AG09309 (cell line): ENCODE measurements around the gene MYH9.

Source experiments
- DNase-seq: peaks from one replicate; pipeline ENCODE4 v3.0.0-alpha.2; 2010; ENCODE audit warnings: low read depth
- H3K4me3 ChIP-seq: 2 replicates; pipeline ENCODE4 v1.5.1; 2011; ENCODE audit warnings: mild to moderate bottlenecking, low read depth, low read length, moderate library complexity; ENCODE audit not compliant: control insufficient read depth
- CTCF ChIP-seq: IDR thresholded peaks from 2 replicates; pipeline ENCODE4 v1.5.1; 2011; ENCODE audit warnings: mild to moderate bottlenecking, low read depth, low read length, inconsistent platforms; ENCODE audit not compliant: insufficient read depth, control insufficient read depth; ENCODE audit errors: missing control alignments

MYH9 gene

DNA sequence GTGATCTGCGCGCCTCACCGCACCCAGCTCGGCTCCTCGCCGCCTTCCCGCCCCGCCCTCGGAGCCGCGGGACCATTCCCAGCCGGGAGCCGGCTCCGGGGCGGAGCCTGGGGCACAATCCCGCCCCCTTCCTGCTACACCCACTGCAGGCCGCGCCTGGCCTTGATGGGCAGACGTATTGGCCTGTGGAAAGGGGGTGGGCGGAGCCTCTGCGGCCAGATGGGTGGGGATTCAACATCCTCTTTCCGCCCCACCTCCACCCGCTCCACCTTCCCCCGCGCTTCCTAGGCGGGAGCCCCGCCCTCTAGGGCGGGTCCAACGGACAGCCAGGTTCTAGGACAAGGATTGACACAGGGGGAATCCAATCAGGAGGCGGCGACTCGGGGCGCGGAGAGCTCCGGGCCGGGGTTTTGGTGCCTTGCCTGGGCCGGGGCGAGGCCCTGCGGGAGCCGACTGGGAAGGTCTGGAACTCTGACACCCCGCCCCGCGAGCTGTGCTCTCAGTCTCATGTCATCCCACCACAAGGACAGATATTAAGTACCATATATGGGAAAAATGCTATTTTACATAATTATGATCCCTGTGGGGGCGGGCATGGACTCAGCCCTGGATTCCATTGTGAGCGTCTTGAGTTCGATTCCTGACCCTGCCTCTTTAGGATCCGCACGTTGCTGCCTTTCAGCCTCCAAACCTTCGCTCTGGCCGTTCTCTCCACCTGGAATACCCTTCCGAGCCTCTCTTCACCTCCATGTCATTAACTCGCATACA is at the start of gene MYH9:
MYH9 (minus strand) TSS at position 9 of the 768 bp plus-strand sequence. CDS start 38,731 bp downstream, outside the sequence.
- DNase-seq = peak; percentile 98
- no peak for TF ChIP-seq CTCF
- peak within 1 kb of the TSS; percentile 88 for H3K4me3 ChIP-seq

DNA sequence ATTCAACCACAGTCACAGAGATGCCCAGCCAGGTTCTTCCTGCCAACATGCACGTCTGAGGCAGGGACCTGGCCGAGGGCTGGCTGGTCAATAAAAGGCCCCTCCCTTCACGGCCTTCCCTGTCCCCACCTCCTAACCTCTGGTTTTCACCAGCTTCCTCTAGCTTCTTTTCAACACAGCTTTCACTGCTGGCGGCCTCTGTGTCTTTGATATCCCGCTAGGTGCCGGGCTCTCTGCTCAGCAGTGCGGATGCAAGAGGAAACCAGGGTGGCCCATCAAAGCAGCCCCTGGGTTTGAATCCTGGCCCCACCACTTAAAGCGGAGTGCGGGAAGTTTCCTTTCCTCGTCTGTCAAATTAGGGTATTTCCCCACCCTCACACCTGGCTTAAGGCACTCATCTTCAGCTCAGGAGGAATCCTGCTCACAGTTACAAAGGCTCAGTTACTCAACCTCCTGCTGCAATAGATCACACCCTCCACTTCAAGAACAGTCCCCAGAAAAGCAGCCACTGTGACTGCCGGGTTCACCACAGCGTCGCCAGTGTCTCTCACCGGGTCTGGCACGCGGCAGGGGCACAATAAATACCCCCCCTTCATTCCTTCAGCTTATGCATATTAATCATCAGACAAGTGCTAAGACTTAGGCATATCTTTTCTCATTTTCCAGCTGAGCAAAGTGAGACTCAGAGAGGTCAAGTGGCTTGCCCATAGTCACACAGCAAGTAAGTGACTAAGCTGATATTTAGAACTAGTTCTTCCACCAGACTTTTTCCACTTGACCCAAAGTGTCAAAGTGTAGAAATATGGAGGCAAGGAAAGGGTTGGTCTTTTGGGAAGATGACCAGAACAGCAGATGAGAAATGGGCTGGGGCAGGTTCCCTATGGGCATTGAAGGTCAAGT is 48.0 kb upstream of the MYH9 start:
- no peak for DNase-seq
- H3K4me3 ChIP-seq = no peak overlapping the region

DNA sequence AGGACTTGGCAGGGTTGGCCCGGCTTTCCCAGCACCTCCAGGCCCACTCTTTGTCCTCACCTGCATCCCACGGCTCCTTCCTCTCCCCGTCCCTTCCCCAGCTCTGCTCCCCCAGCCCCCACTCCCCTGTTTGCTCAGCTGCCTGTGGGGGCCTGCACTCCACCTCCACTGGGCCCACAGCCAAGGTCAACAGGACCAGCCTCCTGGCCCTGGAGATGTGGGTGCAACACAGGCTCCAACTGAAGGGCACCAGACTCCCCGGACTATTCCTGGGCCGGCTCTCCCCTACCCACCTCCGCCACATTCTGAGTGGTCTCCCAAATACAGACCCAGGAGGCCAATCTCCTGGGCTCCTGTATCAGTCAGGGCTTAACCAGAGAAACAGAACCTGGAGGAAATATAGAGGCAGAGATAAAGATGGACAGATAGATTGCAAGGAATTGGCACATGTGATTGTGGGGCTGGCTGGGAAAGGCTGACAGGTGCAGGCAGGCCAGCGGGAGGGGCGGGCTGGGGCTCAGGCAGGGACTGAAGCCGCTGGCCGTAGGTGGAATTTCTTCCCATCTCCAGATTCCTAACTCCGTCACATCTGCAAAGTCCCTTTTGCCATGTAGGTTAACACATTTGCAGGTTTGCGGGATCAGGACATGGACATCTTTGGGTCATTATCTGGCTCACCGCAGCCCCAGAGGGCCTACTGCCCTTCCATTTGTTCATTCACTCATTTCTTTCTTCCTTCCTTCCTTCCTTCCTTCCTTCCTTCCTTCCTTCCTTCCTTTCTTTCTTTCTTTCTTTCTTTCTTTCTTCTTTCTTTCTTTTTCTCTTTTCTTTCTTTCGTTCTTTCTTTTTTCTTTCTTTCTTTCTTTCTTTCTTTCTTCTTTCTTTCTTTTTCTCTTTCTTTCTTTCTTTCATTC is 45.8 kb upstream of the MYH9 start:
- no peak for DNase-seq
- no peak for TF ChIP-seq CTCF
- no peak overlapping the region for H3K4me3 ChIP-seq

More for the DNA sequence above, 48.0 kb upstream of the MYH9 start:
- TF ChIP-seq CTCF = no peak

DNA sequence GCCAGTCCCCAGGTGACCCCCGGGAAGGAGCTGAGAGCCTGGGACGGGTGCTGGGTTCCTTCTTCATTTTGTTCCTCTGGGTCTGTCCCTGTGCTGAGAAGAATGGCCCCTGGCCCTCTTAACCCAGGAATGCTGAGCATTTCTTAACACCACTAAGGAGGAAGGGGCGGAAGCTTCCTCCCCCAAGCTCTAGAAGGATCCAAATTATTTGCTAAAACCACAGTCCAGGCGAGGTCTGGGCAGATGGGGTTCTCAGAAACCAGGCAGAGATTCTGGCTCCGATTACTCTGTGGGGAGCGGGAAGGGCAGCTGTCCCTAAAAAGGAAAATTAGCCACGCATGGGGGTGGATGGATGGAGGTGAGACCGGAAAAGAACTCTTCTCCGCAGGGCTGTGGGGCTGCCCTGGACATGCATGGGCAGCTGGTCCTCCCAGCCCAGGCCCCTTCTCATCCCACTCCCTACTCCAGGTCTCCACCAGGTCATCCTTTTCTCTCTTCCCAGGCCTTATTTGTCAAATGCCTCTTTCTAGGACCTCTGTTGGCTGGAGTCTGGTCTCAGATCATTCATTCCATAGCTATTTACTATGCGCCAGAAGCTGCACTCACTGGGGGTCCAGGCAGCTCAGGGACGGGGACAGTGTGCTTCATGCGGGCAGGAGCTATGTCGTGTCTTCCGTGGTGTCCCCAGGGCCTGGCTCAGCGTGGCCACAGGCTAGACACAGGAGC is 45.0 kb upstream of the MYH9 start:
- DNase-seq = no peak
- no peak for TF ChIP-seq CTCF
- H3K4me3 ChIP-seq = no peak overlapping the region

DNA sequence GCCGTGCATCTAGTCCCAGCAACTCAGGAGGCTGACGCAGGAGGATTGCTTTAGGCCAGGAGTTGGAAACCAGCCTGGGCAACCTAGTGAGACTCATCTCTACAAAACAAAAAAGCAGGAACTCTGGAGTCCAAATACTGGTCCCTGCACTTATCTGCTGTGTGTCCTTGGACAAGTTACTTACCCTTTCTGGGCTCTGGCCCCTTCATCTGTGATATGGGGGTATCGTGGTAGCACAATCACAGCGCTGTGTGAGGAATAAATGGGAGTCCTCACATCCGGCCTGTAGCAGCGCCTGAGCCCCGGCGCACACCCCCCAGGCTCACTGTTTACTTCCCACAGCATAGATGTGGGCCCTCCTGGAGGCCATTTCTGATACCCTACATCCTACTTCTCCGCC is 44.2 kb upstream of the MYH9 start:
- TF ChIP-seq CTCF = no peak
- no peak overlapping the region for H3K4me3 ChIP-seq
- DNase-seq = no peak
